GM18867 (cell line): ENCODE measurements around the gene COBLL1.
"Not testable (repeated sequence)": the region's sequence is repeated elsewhere in the genome, so short reads cannot be mapped to it uniquely, and the experiment has no call there.

Experiments used
- ATAC-seq: cut with Tn5 transposase; IDR thresholded peaks from one replicate; pipeline ENCODE4 v1.9.1; 2021; ENCODE audit warnings: mild to moderate bottlenecking, moderate library complexity; ENCODE audit not compliant: unreplicated experiment

Gene COBLL1, protein sequence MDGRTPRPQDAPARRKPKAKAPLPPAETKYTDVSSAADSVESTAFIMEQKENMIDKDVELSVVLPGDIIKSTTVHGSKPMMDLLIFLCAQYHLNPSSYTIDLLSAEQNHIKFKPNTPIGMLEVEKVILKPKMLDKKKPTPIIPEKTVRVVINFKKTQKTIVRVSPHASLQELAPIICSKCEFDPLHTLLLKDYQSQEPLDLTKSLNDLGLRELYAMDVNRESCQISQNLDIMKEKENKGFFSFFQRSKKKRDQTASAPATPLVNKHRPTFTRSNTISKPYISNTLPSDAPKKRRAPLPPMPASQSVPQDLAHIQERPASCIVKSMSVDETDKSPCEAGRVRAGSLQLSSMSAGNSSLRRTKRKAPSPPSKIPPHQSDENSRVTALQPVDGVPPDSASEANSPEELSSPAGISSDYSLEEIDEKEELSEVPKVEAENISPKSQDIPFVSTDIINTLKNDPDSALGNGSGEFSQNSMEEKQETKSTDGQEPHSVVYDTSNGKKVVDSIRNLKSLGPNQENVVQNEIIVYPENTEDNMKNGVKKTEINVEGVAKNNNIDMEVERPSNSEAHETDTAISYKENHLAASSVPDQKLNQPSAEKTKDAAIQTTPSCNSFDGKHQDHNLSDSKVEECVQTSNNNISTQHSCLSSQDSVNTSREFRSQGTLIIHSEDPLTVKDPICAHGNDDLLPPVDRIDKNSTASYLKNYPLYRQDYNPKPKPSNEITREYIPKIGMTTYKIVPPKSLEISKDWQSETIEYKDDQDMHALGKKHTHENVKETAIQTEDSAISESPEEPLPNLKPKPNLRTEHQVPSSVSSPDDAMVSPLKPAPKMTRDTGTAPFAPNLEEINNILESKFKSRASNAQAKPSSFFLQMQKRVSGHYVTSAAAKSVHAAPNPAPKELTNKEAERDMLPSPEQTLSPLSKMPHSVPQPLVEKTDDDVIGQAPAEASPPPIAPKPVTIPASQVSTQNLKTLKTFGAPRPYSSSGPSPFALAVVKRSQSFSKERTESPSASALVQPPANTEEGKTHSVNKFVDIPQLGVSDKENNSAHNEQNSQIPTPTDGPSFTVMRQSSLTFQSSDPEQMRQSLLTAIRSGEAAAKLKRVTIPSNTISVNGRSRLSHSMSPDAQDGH

DNA sequence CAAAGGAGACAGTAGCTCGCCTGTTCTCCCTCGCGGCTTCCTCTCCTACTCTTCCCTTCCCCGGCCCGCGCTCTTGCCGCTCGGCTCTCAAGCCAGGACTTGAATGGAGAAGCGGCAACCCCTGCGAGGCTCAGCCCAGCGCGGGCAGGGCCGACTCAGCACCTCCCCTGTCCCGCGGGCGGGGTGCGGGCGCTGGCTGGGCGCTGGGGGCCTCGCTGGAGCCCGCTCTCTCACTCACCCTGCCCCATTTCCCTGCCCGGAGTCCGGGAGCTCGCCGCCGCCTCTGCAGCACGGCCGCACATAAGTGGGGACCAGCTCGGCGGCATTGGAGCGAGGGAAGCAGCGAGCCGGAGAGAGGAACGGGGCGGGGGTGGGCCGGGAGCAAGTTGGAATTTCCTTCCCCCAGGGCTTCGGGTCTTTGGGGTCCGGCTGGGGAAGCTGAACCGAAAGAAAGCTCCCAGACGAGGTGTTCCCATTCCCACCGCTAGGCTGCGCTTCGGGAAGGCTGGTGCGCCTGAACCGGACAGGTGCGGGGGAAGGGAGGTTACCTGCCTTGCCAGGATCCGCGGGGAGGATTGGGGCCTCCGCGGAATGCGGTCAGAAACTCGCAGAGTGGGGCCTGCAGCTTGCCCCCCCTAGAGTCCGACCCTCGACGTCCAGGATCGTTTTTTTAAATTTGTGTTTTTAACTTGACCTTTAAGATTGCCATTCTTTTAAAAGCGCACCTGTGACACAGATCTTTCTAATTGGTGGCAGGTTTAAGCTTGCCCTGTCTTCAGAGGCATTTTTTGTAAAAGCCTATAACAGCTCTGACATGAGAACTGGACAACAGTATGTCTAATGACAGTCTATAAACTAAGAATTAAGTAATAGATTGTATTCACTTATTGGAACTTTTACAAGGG, at the start of gene COBLL1:
Gene COBLL1 (minus strand): TSS at position 105 of the 905 bp plus-strand sequence. CDS start 627 bp downstream, outside the sequence.
- peak; percentile 73 for ATAC-seq

DNA sequence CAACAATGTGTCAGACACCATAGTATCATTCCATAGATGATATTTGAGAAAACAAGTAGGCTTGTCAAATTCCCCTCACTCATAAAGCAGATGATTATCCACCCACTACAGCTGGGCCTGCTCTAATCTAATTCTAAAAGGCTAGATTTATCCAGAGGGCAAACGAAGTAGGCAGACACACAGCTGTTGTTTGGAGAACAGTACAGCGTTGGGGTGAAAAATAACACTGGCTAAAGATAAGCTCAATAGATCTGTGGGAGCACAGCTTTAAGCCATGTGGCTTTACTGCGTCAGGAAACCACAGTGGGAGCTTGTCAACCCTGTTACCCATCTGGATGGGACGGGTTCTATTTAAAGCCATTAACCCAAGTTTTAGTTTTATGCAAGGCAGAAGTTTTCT, 48.9 kb upstream of the COBLL1 start:
- no peak for ATAC-seq

DNA sequence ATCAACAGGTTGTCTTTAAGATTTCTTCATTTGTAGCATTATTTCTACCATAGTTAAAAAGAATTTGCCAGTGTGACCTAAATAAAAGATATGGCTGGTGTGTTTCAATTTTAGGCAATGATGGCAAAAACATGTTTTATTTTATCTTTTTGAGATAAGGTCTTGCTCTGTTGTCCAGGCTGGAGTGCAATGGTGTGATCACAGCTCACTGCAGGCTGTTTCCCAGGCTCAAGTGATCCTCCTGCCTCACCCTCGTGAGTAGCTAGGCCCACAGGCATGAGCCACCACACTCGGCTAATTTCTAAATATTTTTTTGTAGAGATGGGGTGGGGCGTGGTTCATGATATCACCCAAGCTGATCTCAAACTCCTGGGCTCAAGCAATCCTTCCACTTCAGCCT, 47.0 kb upstream of the COBLL1 start:
- ATAC-seq: no peak

DNA sequence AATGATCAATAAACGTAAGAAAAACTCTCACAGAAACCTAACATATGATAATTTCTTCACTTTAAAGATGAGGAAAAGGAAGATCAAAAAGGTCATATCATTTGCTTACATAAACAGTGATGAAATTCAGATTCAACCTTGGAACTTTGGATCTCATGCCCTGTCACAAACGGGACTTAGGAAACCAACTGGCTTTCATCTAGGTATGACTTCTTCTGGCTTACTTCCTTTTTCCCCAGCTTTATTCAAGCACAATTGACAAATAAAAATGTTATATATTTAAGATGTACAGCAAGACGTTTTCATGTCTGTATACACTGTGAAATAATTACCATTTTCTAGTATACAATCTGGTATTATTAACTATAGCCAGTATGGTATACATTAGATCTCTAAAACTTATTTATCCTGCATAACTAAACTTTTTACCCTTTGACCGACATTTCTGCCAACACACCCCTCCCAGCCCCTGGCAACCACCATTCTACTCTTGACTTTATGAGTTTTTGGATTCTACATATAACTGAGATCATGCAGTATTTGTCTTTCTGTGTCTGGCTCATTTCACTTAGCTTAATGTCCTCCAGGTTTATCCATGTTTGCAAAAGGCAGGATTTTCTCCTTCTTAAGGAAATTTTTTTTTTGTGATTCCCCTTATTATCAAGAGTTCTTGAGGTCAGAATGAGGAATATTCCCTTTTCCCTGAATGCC, 46.0 kb upstream of the COBLL1 start:
- ATAC-seq: no peak

DNA sequence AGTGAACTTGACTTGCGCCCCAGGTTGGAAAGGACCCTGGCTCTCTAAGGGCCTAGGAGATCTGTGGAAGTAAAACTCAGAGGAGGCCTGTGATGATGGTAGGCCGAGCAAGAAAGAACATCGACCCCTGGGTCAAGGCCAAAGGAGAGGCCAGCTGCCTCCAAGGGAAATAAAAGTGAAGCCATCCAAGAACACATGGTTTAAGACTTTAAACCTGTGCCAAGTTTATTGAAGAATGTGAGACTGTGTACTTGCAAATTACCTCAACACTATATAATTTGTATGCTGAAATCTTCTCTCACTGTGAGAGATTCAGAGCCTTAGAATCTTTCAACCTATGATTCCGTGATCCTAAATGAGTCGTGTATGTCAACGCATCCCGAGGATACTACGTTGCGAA, 40.7 kb upstream of the COBLL1 start:
- ATAC-seq: no peak

DNA sequence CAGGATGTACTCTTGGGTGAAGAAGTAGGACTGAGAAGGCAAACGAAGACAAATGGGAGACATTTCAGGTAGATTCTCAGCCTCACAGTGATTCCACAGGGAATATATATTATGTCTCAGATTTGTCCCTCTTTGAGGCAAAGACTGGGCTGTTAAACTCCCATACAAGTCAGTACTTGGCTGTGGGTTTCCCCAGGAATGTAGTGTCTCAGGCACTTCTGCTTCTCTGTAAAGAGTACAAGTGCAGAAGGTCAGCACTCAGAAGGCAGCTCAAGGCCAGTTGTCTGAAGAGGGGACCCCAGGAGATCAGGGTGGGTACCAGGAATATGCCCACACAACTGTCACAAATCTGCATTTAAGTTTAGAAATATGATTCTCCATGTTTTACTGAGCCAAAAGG, 39.9 kb upstream of the COBLL1 start:
- no peak for ATAC-seq

DNA sequence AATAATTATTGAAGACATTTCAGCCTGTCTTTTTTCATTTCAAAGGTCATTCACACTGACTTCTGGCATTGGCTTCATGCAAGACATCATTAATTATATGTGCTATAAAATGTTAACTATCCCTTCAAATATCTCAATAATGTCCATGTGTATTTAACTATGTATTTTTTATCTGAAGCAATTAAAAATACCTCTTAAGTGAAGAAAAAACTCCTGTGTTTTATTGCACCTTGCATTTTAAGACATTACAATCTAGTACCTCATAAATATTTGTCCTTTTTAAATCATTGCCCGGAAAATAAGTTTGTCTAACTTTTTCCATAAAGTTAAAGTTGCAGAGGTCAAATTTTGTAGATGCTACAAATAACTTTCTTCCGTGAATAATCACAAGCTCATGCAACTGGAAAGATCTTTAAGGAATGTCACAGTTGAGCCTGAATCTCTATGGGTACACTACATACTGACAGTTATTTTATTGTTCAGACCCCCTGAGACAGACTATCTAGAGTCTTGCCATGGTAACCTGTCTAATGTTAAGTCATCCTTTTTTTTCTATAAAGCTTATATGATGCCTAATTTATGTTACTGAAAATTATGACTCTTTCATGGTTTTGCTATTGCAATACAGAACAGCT, 38.4 kb upstream of the COBLL1 start:
- ATAC-seq: no peak

DNA sequence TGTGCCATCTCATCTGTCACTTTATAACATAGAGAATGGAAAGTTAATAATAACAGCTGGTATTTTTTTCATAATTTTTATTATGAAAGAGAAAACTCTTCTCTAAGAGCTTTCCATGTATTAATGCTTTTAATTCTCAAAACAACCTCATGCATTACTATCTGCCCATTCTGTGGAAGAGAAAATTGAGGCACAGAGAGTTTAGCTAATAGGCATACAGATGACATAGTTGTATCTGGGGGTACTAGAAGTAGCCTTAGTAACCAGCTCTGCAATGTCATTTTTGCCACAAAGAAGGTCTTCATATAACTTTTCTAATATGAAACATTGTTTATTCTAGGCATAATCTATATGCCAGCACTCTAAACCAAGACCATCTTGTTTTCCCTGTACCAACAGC, 36.3 kb upstream of the COBLL1 start:
- ATAC-seq: no peak

DNA sequence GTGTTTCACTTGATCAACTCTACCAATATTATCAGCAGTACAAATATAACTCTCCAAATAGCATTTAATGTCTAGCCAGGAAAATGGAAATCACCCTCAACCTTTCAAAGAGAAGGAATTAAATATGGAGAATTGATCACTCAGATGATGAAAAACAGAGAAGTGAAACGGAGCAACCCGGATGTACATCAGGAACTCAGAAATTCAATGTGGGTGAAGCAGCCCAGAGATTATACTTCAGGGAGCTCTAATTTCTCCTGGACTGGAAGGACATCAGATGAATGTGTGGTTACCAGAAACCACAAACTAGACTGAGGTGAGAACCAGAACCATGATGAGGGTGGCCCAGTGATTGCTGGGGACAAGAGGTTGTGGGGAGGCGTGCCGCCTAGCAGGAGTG, 35.5 kb upstream of the COBLL1 start:
- no peak for ATAC-seq

DNA sequence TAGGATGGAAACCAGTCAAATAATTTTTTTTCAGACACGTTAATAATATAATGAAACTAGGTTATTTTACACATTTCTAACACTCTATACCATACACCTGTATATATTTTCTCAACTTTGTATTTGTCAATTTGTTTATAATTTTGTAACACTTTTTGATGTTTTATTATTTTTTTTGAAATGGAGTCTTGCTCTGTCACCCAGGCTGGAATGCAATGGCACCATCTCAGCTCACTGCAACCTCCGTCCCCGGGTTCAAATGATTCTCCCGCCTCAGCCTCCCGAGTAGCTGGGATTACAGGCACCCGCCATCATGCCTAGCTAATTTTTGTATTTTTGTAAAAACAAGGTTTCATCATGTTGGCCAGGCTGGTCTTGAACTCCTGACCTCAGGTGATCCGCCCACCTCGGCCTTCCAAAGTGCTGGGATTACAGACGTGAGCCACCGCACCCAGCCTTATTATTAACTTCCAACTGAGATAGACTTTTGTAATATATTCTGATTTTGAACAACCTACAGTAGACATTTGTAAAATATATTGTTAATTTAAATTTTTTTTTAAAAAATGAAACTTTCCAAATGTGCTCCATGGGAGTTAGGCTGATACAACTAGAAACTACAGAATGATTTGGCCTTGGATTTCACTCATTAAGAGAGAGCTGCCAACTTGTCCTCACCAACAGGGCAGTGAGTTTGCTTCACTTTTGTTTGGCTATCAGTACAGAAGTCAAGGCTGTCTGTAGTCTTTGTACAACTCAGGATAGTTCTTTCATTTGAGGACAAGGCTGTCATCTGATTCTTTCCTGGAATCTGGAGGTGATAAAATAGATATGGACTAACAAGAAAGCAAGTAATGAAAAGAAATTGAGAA, 33.9 kb upstream of the COBLL1 start:
- ATAC-seq: no peak

DNA sequence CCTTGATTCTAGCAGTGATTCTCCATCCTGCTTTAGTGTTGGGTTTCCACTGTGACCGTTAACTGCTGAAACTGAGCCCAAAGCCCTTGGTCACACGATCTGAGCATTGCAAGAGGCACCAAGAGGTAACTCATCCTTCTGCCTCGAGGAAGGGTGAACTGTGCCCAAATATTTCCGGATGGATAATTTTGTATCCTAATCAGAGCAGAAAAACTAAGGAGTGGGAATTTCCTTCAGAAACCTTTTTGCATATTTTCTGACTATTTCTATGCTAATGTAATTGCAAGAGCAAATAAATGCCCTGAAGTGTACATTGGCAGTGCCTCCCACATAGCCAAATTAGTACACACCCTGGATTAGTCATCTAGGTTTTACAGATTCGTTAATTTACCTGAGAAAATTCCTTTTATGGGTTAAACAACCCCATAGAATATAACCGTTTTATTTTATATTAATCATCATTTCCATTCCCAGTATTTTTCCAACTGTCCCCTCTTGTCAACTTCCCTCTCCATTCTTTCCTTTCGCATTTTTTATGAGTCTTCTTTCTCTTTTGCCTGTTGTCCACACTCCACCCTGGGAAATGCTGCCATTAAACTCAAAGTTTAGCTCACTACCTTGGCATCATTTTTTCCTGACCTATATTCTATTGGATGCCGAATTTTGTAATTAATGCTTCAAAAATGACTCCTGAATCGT, 31.7 kb upstream of the COBLL1 start:
- no peak for ATAC-seq

DNA sequence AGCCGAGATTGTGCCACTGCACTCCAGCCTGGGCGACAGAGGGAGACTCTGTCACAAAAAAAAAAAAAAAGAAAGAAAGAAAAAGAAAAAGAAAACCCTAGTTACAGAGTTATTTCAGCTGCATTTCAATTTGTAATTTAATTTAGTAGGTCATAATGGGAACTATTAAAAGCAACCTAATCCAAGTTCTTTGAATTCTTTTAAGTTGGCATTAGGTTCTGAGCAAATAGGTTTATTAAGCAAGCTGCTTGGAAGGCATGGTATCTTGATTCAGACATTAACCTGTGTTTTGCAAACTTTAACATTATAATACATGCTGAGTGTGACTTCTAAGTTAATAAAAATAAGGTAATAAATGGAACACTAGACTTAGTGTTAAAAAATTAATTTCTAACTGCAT, 29.8 kb upstream of the COBLL1 start:
- no peak for ATAC-seq

DNA sequence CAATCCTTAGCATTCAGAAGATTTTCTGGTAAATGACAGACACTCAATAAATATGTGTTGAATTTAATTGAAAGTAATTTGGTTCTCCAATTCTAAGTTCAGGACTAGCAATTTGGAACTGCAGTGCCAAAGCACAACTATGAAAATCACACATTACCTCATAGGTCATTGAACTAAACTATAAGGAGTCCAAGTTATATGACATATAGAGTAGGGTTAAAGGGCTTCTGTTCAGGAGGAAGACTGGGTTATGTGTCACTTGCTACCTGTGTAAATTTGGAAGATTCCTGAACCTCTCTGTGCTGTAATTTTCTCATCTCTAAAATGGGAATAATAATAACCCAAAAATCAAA, 27.8 kb upstream of the COBLL1 start:
- no peak for ATAC-seq

DNA sequence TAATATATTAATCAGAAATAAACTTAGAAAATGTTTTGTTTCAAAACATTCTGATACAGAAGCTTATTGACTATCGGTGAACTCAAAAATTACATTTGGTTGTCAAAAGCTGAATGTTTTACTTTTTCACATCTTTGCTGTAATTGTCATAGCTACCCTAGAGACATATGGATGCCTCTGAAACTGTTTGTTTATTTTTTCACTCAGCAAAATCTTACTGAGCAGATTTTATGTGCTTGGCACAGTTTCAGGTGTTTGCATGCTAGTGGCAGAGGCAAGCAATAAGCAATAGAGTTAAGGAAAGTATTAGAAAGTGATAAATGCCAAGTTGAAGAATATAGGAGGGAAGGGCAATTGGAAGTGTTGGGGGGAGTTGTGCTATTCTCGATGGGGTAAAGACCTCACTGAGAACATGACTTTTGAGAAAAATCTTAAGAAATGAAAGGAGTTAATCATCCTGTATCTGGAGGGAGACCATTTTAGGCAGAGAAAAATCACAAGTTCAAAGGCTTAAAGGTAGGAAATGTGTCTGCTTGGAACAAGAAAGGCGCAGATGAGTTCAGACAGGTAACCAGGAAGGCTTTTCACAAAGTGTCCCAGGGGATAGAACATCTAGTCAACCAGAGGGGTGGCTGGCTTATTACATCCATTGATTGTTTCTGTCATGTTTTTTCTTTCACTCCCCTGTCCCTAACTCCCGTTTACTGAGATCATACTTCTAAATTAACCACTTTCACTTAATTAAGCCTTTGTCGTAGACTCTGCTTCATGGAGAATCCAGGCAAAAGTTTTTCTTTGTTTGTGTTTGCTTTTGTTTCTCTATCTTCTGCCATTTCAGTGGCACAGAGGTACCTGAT, 27.2 kb upstream of the COBLL1 start:
- no peak for ATAC-seq

DNA sequence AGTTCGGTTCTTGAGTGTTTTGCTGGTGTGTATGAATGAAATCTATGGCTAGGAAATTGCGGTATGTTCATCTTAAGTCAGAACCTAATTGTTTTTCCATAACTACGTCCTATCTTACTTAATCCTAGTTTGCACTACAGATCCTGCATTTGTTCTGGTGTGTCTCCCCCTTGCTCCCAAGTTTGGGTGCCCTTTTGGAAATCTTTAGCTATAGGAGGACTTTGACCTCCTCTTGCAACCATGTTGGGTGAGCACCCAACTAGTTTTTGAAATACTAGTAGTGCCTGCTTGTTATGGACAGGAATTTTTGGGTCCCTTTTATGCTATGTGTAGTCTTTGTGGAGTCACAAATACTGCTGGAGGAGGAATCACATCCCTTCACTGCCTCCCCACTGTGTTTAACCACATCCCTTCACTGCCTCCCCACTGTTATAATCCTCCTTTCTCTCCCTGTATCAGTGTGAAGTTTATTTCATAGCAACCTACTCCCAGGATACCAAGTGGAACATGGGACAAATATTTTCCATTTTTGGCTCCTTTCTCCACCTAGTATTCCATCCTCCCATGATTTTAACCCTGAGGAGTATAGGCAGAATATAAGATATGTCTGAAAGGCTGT, 26.3 kb upstream of the COBLL1 start:
- ATAC-seq: no peak

DNA sequence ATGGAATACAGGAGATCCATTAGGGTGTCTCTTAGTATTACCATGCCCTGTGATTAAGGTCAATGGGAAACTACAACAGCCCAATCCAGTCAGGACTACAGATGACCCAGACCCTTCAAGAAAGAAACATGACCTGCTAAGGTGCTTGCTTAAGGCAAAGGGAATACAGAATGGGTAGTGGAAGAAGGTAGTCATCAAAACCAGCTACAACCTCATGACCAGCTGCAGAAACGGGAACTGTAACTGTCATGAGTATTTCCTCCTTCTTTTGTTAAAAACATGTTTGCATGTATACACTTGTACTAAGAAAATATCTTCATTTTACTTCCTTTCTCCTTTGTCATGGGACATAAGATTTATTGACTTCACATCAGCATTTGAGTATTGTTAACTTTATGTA, 24.8 kb upstream of the COBLL1 start:
- ATAC-seq: not testable (repeated sequence)

DNA sequence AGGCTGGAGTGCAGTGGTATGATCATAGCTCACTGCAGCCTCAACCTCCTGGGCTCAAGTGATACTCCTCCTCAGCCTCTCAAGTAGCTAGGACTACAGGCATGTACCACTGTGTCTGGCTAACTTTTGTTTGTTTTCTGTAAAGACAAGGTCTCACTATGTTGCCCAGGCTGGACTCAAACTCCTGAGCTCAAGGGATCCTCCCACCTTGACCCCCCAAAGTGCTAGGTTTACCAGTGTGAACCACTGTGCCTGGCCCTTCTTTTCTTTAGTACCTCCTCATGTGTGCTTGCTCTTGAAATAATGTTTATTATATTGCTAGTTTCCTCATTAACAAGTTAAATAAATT, 19.0 kb upstream of the COBLL1 start:
- ATAC-seq: no peak
